ENCODE results near the gene SCAPER.

Gene SCAPER

GRCh38 chr15:76380249-76380648, 524.9 kb downstream of the SCAPER start:
- H3K27me3 ChIP-seq (ENCODE audit: control insufficient read depth in 1 of 2, insufficient read depth in 2 of 2, low read length in 2 of 2) = no peaks in the 10 kb centered on the region

GRCh38 chr15:76378691-76379090, 526.4 kb downstream of the SCAPER start:
- no peaks in the 10 kb centered on the region for H3K9me3 ChIP-seq (ENCODE audit: control insufficient read depth in 1 of 2, low read length in 2 of 2)
- no peaks in the 10 kb centered on the region for H3K4me1 ChIP-seq (ENCODE audit: control insufficient read depth in 1 of 2, insufficient read depth in 2 of 2, low read length in 2 of 2)
- peaks cover 0 to 4% of the 10 kb centered on the region in 2 donors for H3K36me3 ChIP-seq (ENCODE audit: control insufficient read depth in 1 of 2, insufficient read depth in 2 of 2, low read length in 2 of 2)
- no peak overlapping the region for H3K4me3 ChIP-seq (ENCODE audit: low read depth in 1 of 2, low read length in 2 of 2)
- no peak overlapping the region for H3K9ac ChIP-seq (ENCODE audit: low read depth in 1 of 2, low read length in 2 of 2)
- H3K27me3 ChIP-seq (ENCODE audit: control insufficient read depth in 1 of 2, insufficient read depth in 2 of 2, low read length in 2 of 2) = no peaks in the 10 kb centered on the region
- H3K27ac ChIP-seq (ENCODE audit: low read depth, low read length) = no peak overlapping the region

More at GRCh38 chr15:76380249-76380648, 524.9 kb downstream of the SCAPER start:
- Histone ChIP-seq H3K9ac (ENCODE audit: low read depth in 1 of 2, low read length in 2 of 2) (no peak overlapping the region), H3K9me3 (ENCODE audit: control insufficient read depth in 1 of 2, low read length in 2 of 2) (no peaks in the 10 kb centered on the region), H3K4me3 (ENCODE audit: low read depth in 1 of 2, low read length in 2 of 2) (no peak overlapping the region), H3K27ac (ENCODE audit: low read depth, low read length) (no peak overlapping the region), H3K36me3 (ENCODE audit: control insufficient read depth in 1 of 2, insufficient read depth in 2 of 2, low read length in 2 of 2) (peaks cover 0 to 4% of the 10 kb centered on the region in 2 donors), H3K4me1 (ENCODE audit: control insufficient read depth in 1 of 2, insufficient read depth in 2 of 2, low read length in 2 of 2) (no peaks in the 10 kb centered on the region)

- Histone ChIP-seq H3K27ac (ENCODE audit: low read depth, low read length) (no peak overlapping the region), H3K36me3 (ENCODE audit: control insufficient read depth in 1 of 2, insufficient read depth in 2 of 2, low read length in 2 of 2) (peaks cover 0 to 4% of the 10 kb centered on the region in 2 donors), H3K9me3 (ENCODE audit: control insufficient read depth in 1 of 2, low read length in 2 of 2) (no peaks in the 10 kb centered on the region), H3K27me3 (ENCODE audit: control insufficient read depth in 1 of 2, insufficient read depth in 2 of 2, low read length in 2 of 2) (no peaks in the 10 kb centered on the region), H3K4me1 (ENCODE audit: control insufficient read depth in 1 of 2, insufficient read depth in 2 of 2, low read length in 2 of 2) (no peaks in the 10 kb centered on the region), H3K4me3 (ENCODE audit: low read depth in 1 of 2, low read length in 2 of 2) (no peak overlapping the region), H3K9ac (ENCODE audit: low read depth in 1 of 2, low read length in 2 of 2) (no peak overlapping the region)
Measured at GRCh38 chr15:76377751-76378150, 527.4 kb downstream of the SCAPER start.

- H3K4me3 ChIP-seq (ENCODE audit: low read depth in 1 of 2, low read length in 2 of 2) = no peak overlapping the region
- H3K9me3 ChIP-seq (ENCODE audit: control insufficient read depth in 1 of 2, low read length in 2 of 2) = no peaks in the 10 kb centered on the region
- no peak overlapping the region for H3K27ac ChIP-seq (ENCODE audit: low read depth, low read length)
- no peak overlapping the region for H3K9ac ChIP-seq (ENCODE audit: low read depth in 1 of 2, low read length in 2 of 2)
- no peaks in the 10 kb centered on the region for H3K27me3 ChIP-seq (ENCODE audit: control insufficient read depth in 1 of 2, insufficient read depth in 2 of 2, low read length in 2 of 2)
- H3K36me3 ChIP-seq (ENCODE audit: control insufficient read depth in 1 of 2, insufficient read depth in 2 of 2, low read length in 2 of 2) = peaks cover 0 to 7% of the 10 kb centered on the region in 2 donors
- no peaks in the 10 kb centered on the region for H3K4me1 ChIP-seq (ENCODE audit: control insufficient read depth in 1 of 2, insufficient read depth in 2 of 2, low read length in 2 of 2)
Measured at GRCh38 chr15:76377217-76377616, 527.9 kb downstream of the SCAPER start.

GRCh38 chr15:76376816-76377215, 528.3 kb downstream of the SCAPER start:
- H3K27ac ChIP-seq (ENCODE audit: low read depth, low read length) = no peak overlapping the region
- H3K27me3 ChIP-seq (ENCODE audit: control insufficient read depth in 1 of 2, insufficient read depth in 2 of 2, low read length in 2 of 2) = no peaks in the 10 kb centered on the region
- H3K36me3 ChIP-seq (ENCODE audit: control insufficient read depth in 1 of 2, insufficient read depth in 2 of 2, low read length in 2 of 2) = peaks cover 0 to 10% of the 10 kb centered on the region in 2 donors
- no peaks in the 10 kb centered on the region for H3K9me3 ChIP-seq (ENCODE audit: control insufficient read depth in 1 of 2, low read length in 2 of 2)
- H3K4me3 ChIP-seq (ENCODE audit: low read depth in 1 of 2, low read length in 2 of 2) = no peak overlapping the region
- H3K9ac ChIP-seq (ENCODE audit: low read depth in 1 of 2, low read length in 2 of 2) = no peak overlapping the region
- H3K4me1 ChIP-seq (ENCODE audit: control insufficient read depth in 1 of 2, insufficient read depth in 2 of 2, low read length in 2 of 2) = no peaks in the 10 kb centered on the region

GRCh38 chr15:76376029-76376428, 529.1 kb downstream of the SCAPER start:
- H3K4me3 ChIP-seq (ENCODE audit: low read depth in 1 of 2, low read length in 2 of 2) = no peak overlapping the region
- H3K4me1 ChIP-seq (ENCODE audit: control insufficient read depth in 1 of 2, insufficient read depth in 2 of 2, low read length in 2 of 2) = no peaks in the 10 kb centered on the region
- peaks cover 0 to 10% of the 10 kb centered on the region in 2 donors for H3K36me3 ChIP-seq (ENCODE audit: control insufficient read depth in 1 of 2, insufficient read depth in 2 of 2, low read length in 2 of 2)
- no peak overlapping the region for H3K9ac ChIP-seq (ENCODE audit: low read depth in 1 of 2, low read length in 2 of 2)
- no peaks in the 10 kb centered on the region for H3K9me3 ChIP-seq (ENCODE audit: control insufficient read depth in 1 of 2, low read length in 2 of 2)
- no peaks in the 10 kb centered on the region for H3K27me3 ChIP-seq (ENCODE audit: control insufficient read depth in 1 of 2, insufficient read depth in 2 of 2, low read length in 2 of 2)
- H3K27ac ChIP-seq (ENCODE audit: low read depth, low read length) = no peak overlapping the region

DNA sequence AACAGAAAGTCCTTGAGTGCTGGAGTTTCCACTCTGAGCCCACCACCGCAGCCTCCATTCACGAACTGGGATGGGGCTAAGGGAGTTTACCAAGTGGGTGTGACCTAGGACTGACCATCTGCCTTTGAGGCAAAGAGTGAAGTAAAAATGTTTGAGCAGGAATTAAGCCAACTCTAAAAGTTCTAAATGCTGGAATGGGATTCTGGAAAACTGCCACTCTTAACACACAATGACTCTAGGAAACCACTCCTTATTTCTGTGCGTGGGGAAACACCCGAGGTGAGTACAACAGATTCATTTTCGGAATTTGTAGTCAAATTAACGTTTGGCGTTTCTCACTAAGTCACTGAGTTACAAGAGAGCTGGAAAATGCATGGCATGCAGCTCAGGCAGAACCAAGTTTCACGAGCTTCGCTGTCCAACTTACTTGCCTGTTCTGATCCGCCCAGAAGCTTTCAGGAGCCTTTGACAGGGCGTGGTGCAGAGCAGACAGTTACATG, 537.0 kb downstream of the SCAPER start:
- Histone ChIP-seq H3K27ac (ENCODE audit: low read depth, low read length) (no peak overlapping the region), H3K4me3 (ENCODE audit: low read depth in 1 of 2, low read length in 2 of 2) (no peak overlapping the region), H3K4me1 (ENCODE audit: control insufficient read depth in 1 of 2, insufficient read depth in 2 of 2, low read length in 2 of 2) (no peaks in the 10 kb centered on the region), H3K9me3 (ENCODE audit: control insufficient read depth in 1 of 2, low read length in 2 of 2) (no peaks in the 10 kb centered on the region), H3K36me3 (ENCODE audit: control insufficient read depth in 1 of 2, insufficient read depth in 2 of 2, low read length in 2 of 2) (peaks cover 0 to 5% of the 10 kb centered on the region in 2 donors), H3K27me3 (ENCODE audit: control insufficient read depth in 1 of 2, insufficient read depth in 2 of 2, low read length in 2 of 2) (no peaks in the 10 kb centered on the region), H3K9ac (ENCODE audit: low read depth in 1 of 2, low read length in 2 of 2) (no peak overlapping the region)

DNA sequence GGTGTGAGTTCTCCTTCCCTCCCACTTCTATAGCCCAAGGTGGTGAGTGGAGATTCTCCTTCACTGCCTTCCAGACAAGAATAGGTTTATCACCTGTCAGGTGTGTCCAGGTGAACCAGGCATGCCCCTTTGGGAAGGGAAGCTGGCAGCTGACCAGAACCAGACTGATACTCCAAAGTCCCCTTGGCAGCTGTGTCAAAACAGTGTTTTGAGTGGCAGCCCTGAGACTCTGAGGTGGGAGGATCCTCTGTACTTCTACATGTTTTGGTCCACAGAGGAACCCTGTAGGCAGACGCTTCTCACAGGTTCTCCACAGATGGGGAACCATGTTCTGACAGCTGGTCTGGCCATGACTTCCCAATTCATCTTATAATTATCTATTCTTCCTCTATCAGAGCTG, 538.4 kb downstream of the SCAPER start:
- H3K27ac ChIP-seq (ENCODE audit: low read depth, low read length) = no peak overlapping the region
- no peaks in the 10 kb centered on the region for H3K27me3 ChIP-seq (ENCODE audit: control insufficient read depth in 1 of 2, insufficient read depth in 2 of 2, low read length in 2 of 2)

GRCh38 chr15:76363251-76363650, 541.9 kb downstream of the SCAPER start:
- no peaks in the 10 kb centered on the region for H3K4me1 ChIP-seq (ENCODE audit: control insufficient read depth in 1 of 2, insufficient read depth in 2 of 2, low read length in 2 of 2)
- H3K9me3 ChIP-seq (ENCODE audit: control insufficient read depth in 1 of 2, low read length in 2 of 2) = no peaks in the 10 kb centered on the region
- no peak overlapping the region for H3K4me3 ChIP-seq (ENCODE audit: low read depth in 1 of 2, low read length in 2 of 2)
- no peak overlapping the region for H3K9ac ChIP-seq (ENCODE audit: low read depth in 1 of 2, low read length in 2 of 2)
- no peak overlapping the region for H3K27ac ChIP-seq (ENCODE audit: low read depth, low read length)
- H3K36me3 ChIP-seq (ENCODE audit: control insufficient read depth in 1 of 2, insufficient read depth in 2 of 2, low read length in 2 of 2) = peaks cover 0 to 4% of the 10 kb centered on the region in 2 donors
- H3K27me3 ChIP-seq (ENCODE audit: control insufficient read depth in 1 of 2, insufficient read depth in 2 of 2, low read length in 2 of 2) = no peaks in the 10 kb centered on the region

More for the DNA sequence above, 538.4 kb downstream of the SCAPER start:
- Histone ChIP-seq H3K9me3 (ENCODE audit: control insufficient read depth in 1 of 2, low read length in 2 of 2) (no peaks in the 10 kb centered on the region), H3K9ac (ENCODE audit: low read depth in 1 of 2, low read length in 2 of 2) (no peak overlapping the region), H3K4me1 (ENCODE audit: control insufficient read depth in 1 of 2, insufficient read depth in 2 of 2, low read length in 2 of 2) (no peaks in the 10 kb centered on the region), H3K4me3 (ENCODE audit: low read depth in 1 of 2, low read length in 2 of 2) (no peak overlapping the region), H3K36me3 (ENCODE audit: control insufficient read depth in 1 of 2, insufficient read depth in 2 of 2, low read length in 2 of 2) (no peaks in the 10 kb centered on the region)

GRCh38 chr15:76360416-76360815, 544.7 kb downstream of the SCAPER start:
- no peaks in the 10 kb centered on the region for H3K27me3 ChIP-seq (ENCODE audit: control insufficient read depth in 1 of 2, insufficient read depth in 2 of 2, low read length in 2 of 2)
- peaks cover 0 to 4% of the 10 kb centered on the region in 2 donors for H3K36me3 ChIP-seq (ENCODE audit: control insufficient read depth in 1 of 2, insufficient read depth in 2 of 2, low read length in 2 of 2)
- no peak overlapping the region for H3K4me3 ChIP-seq (ENCODE audit: low read depth in 1 of 2, low read length in 2 of 2)
- H3K9me3 ChIP-seq (ENCODE audit: control insufficient read depth in 1 of 2, low read length in 2 of 2) = no peaks in the 10 kb centered on the region
- H3K4me1 ChIP-seq (ENCODE audit: control insufficient read depth in 1 of 2, insufficient read depth in 2 of 2, low read length in 2 of 2) = no peaks in the 10 kb centered on the region
- H3K27ac ChIP-seq (ENCODE audit: low read depth, low read length) = no peak overlapping the region
- no peak overlapping the region for H3K9ac ChIP-seq (ENCODE audit: low read depth in 1 of 2, low read length in 2 of 2)

DNA sequence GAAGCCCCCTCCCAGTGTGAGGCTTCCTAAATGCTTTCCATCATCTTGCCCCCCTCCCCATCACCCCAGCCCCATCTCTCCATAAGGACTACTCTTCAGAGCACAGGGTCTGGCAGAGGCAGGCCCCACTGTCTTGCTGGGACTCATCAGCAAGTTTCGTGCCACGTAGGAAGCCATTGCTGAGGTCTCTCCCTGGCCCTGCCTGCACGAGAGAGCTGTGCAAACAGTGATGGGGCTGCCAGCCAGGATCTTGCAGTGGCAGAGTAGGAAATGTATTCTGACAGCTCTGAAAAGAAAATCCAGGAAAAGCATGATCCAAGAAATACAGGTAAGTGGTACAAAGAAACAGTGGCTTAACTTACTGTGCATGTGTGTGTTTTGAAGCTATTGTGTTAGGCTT, 546.0 kb downstream of the SCAPER start:
- no peak overlapping the region for H3K4me3 ChIP-seq (ENCODE audit: low read depth in 1 of 2, low read length in 2 of 2)
- H3K27ac ChIP-seq (ENCODE audit: low read depth, low read length) = no peak overlapping the region
- H3K9ac ChIP-seq (ENCODE audit: low read depth in 1 of 2, low read length in 2 of 2) = no peak overlapping the region
- no peaks in the 10 kb centered on the region for H3K9me3 ChIP-seq (ENCODE audit: control insufficient read depth in 1 of 2, low read length in 2 of 2)
- no peaks in the 10 kb centered on the region for H3K27me3 ChIP-seq (ENCODE audit: control insufficient read depth in 1 of 2, insufficient read depth in 2 of 2, low read length in 2 of 2)
- H3K4me1 ChIP-seq (ENCODE audit: control insufficient read depth in 1 of 2, insufficient read depth in 2 of 2, low read length in 2 of 2) = no peaks in the 10 kb centered on the region
- H3K36me3 ChIP-seq (ENCODE audit: control insufficient read depth in 1 of 2, insufficient read depth in 2 of 2, low read length in 2 of 2) = peaks cover 0 to 4% of the 10 kb centered on the region in 2 donors
